Spleen (tissue), 11 donors: ENCODE measurements around the gene POU2AF2. TPM values are rescaled to one million over a fixed set of nuclear protein-coding genes. Genes with fewer than 3 reads are reported as not detected.

ENCODE experiments used
- DNase-seq: peaks from one replicate; pipeline ENCODE4 v3.0.0-alpha.2; 2020
- H3K27ac ChIP-seq, 8 donors: fragments of 200-600 bp; sonication (generic) in 7 of 8; 1 replicate in 4 of 8; 2 replicates in 4 of 8; pipeline versions ENCODE4 v1.5.0 to v1.8.0; 2016 to 2021; ENCODE audit warnings: inconsistent platforms in 4 of 8, mild to moderate bottlenecking in 4 of 8, moderate library complexity in 1 of 8
- H3K27me3 ChIP-seq, 7 donors: fragments of 200-600 bp; sonication (generic) in 6 of 7; replicated peaks in 1 of 7; 1 replicate in 4 of 7; 2 replicates in 3 of 7; pipeline versions ENCODE4 v1.5.0 to v1.8.0; 2016 to 2021; ENCODE audit warnings: inconsistent platforms in 3 of 7, mild to moderate bottlenecking in 1 of 7
- H3K36me3 ChIP-seq, 6 donors: fragments of 200-600 bp; sonication (generic) in 5 of 6; 1 replicate in 4 of 6; 2 replicates in 2 of 6; pipeline versions ENCODE4 v1.5.0 to v1.8.0; 2016 to 2021; ENCODE audit warnings: inconsistent platforms in 2 of 6
- H3K4me1 ChIP-seq, 6 donors: fragments of 200-600 bp; sonication (generic) in 5 of 6; 1 replicate in 3 of 6; 2 replicates in 3 of 6; pipeline versions ENCODE4 v1.5.0 to v1.8.0; 2016 to 2021; ENCODE audit warnings: inconsistent platforms in 3 of 6
- H3K4me3 ChIP-seq, 8 donors: fragments of 200-600 bp; sonication (generic) in 7 of 8; 1 replicate in 4 of 8; 2 replicates in 4 of 8; pipeline versions ENCODE4 v1.5.0 to v1.8.0; 2016 to 2021; ENCODE audit warnings: inconsistent platforms in 4 of 8, mild to moderate bottlenecking in 4 of 8, moderate library complexity in 2 of 8
- H3K9me3 ChIP-seq, 8 donors: fragments of 200-600 bp; sonication (generic) in 7 of 8; 1 replicate in 4 of 8; 2 replicates in 4 of 8; pipeline versions ENCODE4 v1.5.0 to v1.8.0; 2016 to 2021; ENCODE audit warnings: inconsistent platforms in 4 of 8
- POLR2A ChIP-seq, 3 donors: fragments of 450-650 bp; IDR thresholded peaks; one replicate each; pipeline ENCODE4 v1.5.1; 2017; ENCODE audit warnings: antibody characterized with exemption in 3 of 3, mild to moderate bottlenecking in 1 of 3
- POLR2AphosphoS5 ChIP-seq, 3 donors: sonication (generic); formaldehyde crosslinking; IDR thresholded peaks; one replicate each; pipeline ENCODE4 v1.5.1; 2017; ENCODE audit warnings: antibody characterized with exemption in 3 of 3
- WGBS, 5 donors: extraction: QIAGEN DNeasy Blood & Tissue Kit in 3 of 5; methylation state at CpG; one replicate each; pipeline versions ENCODE4 v1.1.5 to v1.1.7; 2013 to 2018; 5-methylcytosine and 5-hydroxymethylcytosine counted together
- intact Hi-C: fragments of 100-400 bp; cut with DNase I; formaldehyde crosslinking; loops from one replicate; pipeline ENCODE4 v1.15.0; 2023; ENCODE audit warnings: low total_unique reads
- polyA plus RNA-seq, 3 donors: library from polyadenylated mRNA; stranded (reverse); fragments of 200-250 nt; gene quantifications; one replicate each; pipeline ENCODE4 v1.2.1, GENCODE V29; 2013
- total RNA-seq, 7 donors: library from RNA; depleted of rRNA in 3 of 7; stranded (reverse); fragments of >200 nt in 3 of 7; fragmentation: NEBNext Ultra II Directional in 4 of 7; extraction: Animal tissue kit (Norgen Biotek cat#: 25700) in 4 of 7; gene quantifications; one replicate each; pipeline versions ENCODE4 v1.1.0 to v1.2.1, GENCODE V29; 2016 to 2021
- TF ChIP-seq, protein P1 (sequence below), 11 experiments: fragments of 200-600 bp in 7 of 11; fragments of 450-650 bp in 4 of 11; sonication (generic) in 4 of 11; IDR thresholded peaks in 8 of 11; conservative IDR thresholded peaks in 3 of 11; 1 replicate in 7 of 11; 2 replicates in 4 of 11; pipeline versions ENCODE4 v1.4.0 to v1.8.0; 2016 to 2021; ENCODE audit warnings: antibody characterized with exemption in 11 of 11, inconsistent platforms in 4 of 11, mild to moderate bottlenecking in 1 of 11
- donor health status: healthy with polysubstance abuse.
- donor health status: DM: no; HTN: no; CAD: no; lungs with moderate emphysema.
- donor health status: DM: no; HTN: no; CAD: no.
- donor health status: Bipolar disorder and iron deficiency.
- donor health status: healthy.
- donor health status: DM: no; HTN: no; CAD: no.
- donor health status: DM: yes; HTN: yes; CAD: no.

The POU2AF2 gene
- total and polyA plus RNA-seq, 10 donors: not detected

DNA sequence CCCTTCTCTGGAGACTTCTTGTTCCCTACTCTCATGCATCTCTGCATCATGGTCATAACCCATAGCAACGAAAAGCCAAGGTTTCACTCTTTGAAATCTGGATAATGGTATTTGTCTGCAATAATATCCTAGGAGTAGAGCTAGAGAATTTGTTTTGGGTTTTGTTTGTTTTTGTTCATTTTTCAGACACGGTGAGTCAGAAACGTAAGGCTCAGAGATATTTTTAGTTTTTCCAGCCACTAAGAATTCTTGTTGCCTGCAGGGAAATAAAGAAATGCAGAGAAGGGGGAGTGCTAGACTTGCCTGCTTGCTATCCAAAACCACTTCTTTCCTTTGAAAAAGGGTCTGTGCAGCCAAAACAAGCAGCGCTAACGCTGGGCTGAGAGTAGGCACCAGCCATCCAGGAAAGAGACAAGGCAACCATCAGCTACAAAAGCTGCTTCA is 78.8 kb downstream of the POU2AF2 start:
- Histone ChIP-seq H3K36me3 (no peaks in the 10 kb centered on the region), H3K27me3 (no peaks in the 10 kb centered on the region), H3K4me3 (no peak overlapping the region), H3K4me1 (no peaks in the 10 kb centered on the region), H3K27ac (no peak overlapping the region), H3K9me3 (no peaks in the 10 kb centered on the region)
- WGBS, 5 donors: 68 to 82% (median 80%) methylated on average over 5 of the region's 5 CpGs
- TF ChIP-seq POLR2A (IDR thresholded peaks at IDR 0.05) (no peak), POLR2AphosphoS5 (IDR thresholded peaks at IDR 0.05) (no peak)
- TF ChIP-seq, protein P1, sequence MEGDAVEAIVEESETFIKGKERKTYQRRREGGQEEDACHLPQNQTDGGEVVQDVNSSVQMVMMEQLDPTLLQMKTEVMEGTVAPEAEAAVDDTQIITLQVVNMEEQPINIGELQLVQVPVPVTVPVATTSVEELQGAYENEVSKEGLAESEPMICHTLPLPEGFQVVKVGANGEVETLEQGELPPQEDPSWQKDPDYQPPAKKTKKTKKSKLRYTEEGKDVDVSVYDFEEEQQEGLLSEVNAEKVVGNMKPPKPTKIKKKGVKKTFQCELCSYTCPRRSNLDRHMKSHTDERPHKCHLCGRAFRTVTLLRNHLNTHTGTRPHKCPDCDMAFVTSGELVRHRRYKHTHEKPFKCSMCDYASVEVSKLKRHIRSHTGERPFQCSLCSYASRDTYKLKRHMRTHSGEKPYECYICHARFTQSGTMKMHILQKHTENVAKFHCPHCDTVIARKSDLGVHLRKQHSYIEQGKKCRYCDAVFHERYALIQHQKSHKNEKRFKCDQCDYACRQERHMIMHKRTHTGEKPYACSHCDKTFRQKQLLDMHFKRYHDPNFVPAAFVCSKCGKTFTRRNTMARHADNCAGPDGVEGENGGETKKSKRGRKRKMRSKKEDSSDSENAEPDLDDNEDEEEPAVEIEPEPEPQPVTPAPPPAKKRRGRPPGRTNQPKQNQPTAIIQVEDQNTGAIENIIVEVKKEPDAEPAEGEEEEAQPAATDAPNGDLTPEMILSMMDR (IDR thresholded peaks at IDR 0.05 in 8 of 11, conservative IDR thresholded peaks at IDR 0.05 in 3 of 11): no peak
- no peak for DNase-seq
- intact Hi-C loops: no loop called here

DNA sequence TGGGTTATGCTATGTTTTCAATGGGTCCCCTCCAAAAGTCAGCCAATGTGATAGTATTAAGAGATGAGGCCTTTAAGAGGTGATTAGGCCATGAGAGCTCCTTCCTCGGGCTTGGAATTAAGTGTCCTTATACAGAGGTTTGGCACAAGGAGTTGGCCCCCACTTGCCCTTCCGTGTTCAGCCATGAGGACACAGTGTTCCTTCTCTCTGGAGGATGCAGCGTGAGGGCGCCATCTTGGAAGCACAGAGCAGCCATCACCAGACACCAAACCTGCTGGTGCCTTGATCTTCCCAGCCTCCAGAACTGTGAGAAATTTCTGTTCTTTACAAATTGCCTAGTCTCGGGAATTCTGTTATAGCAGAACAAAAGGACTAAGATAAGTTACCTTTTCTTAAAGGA is 79.7 kb downstream of the POU2AF2 start:
- H3K27me3 ChIP-seq: no peaks in the 10 kb centered on the region
- no peak overlapping the region for H3K27ac ChIP-seq
- WGBS, 5 donors: 84 to 97% (median 94%) methylated on average over 5 of the region's 5 CpGs
- intact Hi-C loops: no loop called here
- H3K4me1 ChIP-seq: no peaks in the 10 kb centered on the region
- H3K36me3 ChIP-seq: no peaks in the 10 kb centered on the region
- no peaks in the 10 kb centered on the region for H3K9me3 ChIP-seq
- no peak for DNase-seq
- no peak overlapping the region for H3K4me3 ChIP-seq
- no peak for TF ChIP-seq POLR2A (IDR thresholded peaks at IDR 0.05)
- no peak for TF ChIP-seq POLR2AphosphoS5 (IDR thresholded peaks at IDR 0.05)
- TF ChIP-seq, protein P1 (IDR thresholded peaks at IDR 0.05 in 8 of 11, conservative IDR thresholded peaks at IDR 0.05 in 3 of 11): no peak

DNA sequence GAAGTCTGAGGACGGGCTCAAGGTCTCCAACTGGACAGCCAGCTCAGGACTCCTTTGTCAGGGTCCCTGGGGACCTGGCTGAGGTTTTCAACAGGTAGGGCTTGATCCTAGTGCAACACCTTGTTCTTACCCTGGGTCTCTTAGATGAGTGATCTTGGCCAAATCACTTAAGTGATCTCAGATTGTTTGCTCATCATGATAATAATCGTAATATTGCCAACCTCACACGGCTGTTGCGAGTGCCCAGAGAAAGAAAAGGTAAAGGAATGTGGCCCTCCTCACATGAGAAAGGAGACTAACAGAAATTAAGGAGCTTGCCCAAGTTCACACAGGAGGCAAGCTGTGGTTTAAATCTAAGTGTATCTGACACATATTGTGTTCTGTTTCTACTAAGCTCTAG is 81.3 kb downstream of the POU2AF2 start:
- no peaks in the 10 kb centered on the region for H3K4me1 ChIP-seq
- TF ChIP-seq POLR2A (IDR thresholded peaks at IDR 0.05): no peak
- TF ChIP-seq, protein P1 (IDR thresholded peaks at IDR 0.05 in 8 of 11, conservative IDR thresholded peaks at IDR 0.05 in 3 of 11): no peak
- no peak for TF ChIP-seq POLR2AphosphoS5 (IDR thresholded peaks at IDR 0.05)
- H3K4me3 ChIP-seq: no peak overlapping the region
- H3K27ac ChIP-seq: no peak overlapping the region
- no peaks in the 10 kb centered on the region for H3K9me3 ChIP-seq
- no peak for DNase-seq
- 80 to 98% (median 94%) methylated on average over 4 of the region's 4 CpGs for WGBS, 5 donors
- intact Hi-C loops: no loop called here
- H3K36me3 ChIP-seq: no peaks in the 10 kb centered on the region
- H3K27me3 ChIP-seq: no peaks in the 10 kb centered on the region

DNA sequence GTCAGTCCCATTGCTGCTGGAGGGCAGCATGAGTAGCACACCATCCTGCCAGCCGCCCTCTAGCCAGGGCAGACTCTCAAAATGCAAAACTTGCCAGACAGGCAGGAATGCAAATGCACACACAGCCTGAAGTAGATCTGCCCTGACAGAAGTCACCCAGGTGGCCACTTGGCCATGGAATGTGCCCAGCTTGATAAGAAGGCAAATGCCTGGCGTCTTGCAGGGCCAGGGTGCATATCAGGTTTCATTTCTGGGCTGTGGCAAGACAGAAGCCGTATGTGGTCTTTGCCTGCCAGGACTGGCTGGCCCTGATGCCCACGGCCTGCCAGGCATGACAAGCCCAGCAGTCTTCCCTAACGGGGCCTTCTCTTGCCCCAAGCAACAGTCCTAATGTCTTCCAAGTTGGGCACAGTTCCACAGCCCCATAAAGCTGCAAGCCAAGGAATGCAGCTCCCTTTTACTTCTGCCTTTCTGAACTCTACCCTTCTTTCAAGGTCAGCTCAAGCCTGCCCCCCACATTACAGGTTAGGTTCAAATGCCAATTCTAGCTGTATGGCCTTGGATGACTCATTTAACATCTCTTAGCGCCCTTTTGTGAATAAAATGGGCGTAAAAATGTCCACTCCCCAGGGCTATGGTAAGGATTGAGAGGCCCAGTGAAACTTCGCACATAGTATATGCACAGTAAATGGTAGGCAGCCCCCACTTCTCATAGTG is 82.5 kb downstream of the POU2AF2 start:
- no peaks in the 10 kb centered on the region for H3K27me3 ChIP-seq
- no peaks in the 10 kb centered on the region for H3K36me3 ChIP-seq
- TF ChIP-seq, protein P1 (IDR thresholded peaks at IDR 0.05 in 8 of 11, conservative IDR thresholded peaks at IDR 0.05 in 3 of 11): no peak
- no peak for TF ChIP-seq POLR2AphosphoS5 (IDR thresholded peaks at IDR 0.05)
- TF ChIP-seq POLR2A (IDR thresholded peaks at IDR 0.05): no peak
- intact Hi-C loops: no loop called here
- H3K4me3 ChIP-seq: no peak overlapping the region
- WGBS, 5 donors: 75 to 79% (median 77%) methylated on average over 8 of the region's 8 CpGs
- no peak for DNase-seq
- H3K4me1 ChIP-seq: no peaks in the 10 kb centered on the region
- no peaks in the 10 kb centered on the region for H3K9me3 ChIP-seq
- H3K27ac ChIP-seq: no peak overlapping the region
